HCT116 (cell line): ENCODE measurements around the gene TSPAN15. TPM values are rescaled to one million over a fixed set of nuclear protein-coding genes. Genes with fewer than 3 reads are reported as not detected.

Source experiments
- ATAC-seq: fragments of 200-7000 bp; cut with Tn5 transposase; 2 replicates; pipeline ENCODE4 v1.9.1; 2020; ENCODE audit warnings: mild to moderate bottlenecking, moderate library complexity
- BruUV-seq: library from RNA; stranded (reverse); fragments of 400-500 nt; replicated peaks from 2 replicates; lab custom pipeline; 2021; lab: Mats Ljungman, UMichigan
- CTCF ChIA-PET: fragments of 300-600 bp; sonication (Branson Sonifier 250); formaldehyde crosslinking; loops from one replicate; lab custom pipeline; 2021; ENCODE audit warnings: antibody characterized with exemption; lab: Charles Lee
- POLR2A ChIA-PET: fragments of 300-600, 350-600 bp; sonication (Branson Sonifier 250); formaldehyde crosslinking; loops from one replicate; lab custom pipeline; 2021; ENCODE audit warnings: antibody characterized with exemption; lab: Charles Lee
- RAD21 ChIA-PET, 2 experiments: fragments of 300-600 bp; sonication (Branson Sonifier 250); formaldehyde crosslinking; loops; one replicate each; lab custom pipeline; 2023; ENCODE audit warnings: low total read pairs in 2 of 2; ENCODE audit not compliant: uncharacterized antibody in 2 of 2, unreplicated experiment in 2 of 2, low non-redundant PET in 1 of 2; lab: Charles Lee
- DNase-seq: peaks from one replicate; pipeline ENCODE4 v3.0.0-alpha.2; 2010; ENCODE audit warnings: low read depth, low spot score
- H2AFZ ChIP-seq: fragments of 200-600 bp; shearing (Covaris generic), sonication (generic); 2 replicates; pipeline ENCODE4 v1.6.1; 2017; ENCODE audit warnings: low read depth, mixed run types, mixed read lengths, antibody characterized with exemption, low read length; ENCODE audit not compliant: poor library complexity, severe bottlenecking
- H3K27ac ChIP-seq: 2 replicates; pipeline ENCODE4 v1.5.1; 2012; ENCODE audit warnings: low read depth, low read length
- H3K27me3 ChIP-seq: fragments of 200-600 bp; sonication (generic); 2 replicates; pipeline ENCODE4 v1.6.1; 2016; ENCODE audit warnings: mixed run types, low read length, mixed read lengths; ENCODE audit not compliant: insufficient read depth
- H3K36me3 ChIP-seq, 2 experiments: fragments of 200-500 bp in 1 of 2; fragments of 200-600 bp in 1 of 2; sonication (Bioruptor generic) in 1 of 2; sonication (generic) in 1 of 2; 2 replicates each; pipeline versions ENCODE4 v1.5.1 to v1.6.1; 2014 to 2016; ENCODE audit warnings: low read length in 2 of 2, inconsistent platforms in 1 of 2, mixed read lengths in 1 of 2, mixed run types in 1 of 2; ENCODE audit not compliant: insufficient read depth in 2 of 2, control insufficient read depth in 1 of 2
- H3K4me1 ChIP-seq, 2 experiments: fragments of 200-600 bp in 1 of 2; sonication (generic) in 1 of 2; 2 replicates each; pipeline versions ENCODE4 v1.5.1 to v1.6.1; 2012 to 2017; ENCODE audit warnings: low read length in 2 of 2, inconsistent platforms in 1 of 2, mild to moderate bottlenecking in 1 of 2, mixed read lengths in 1 of 2, mixed run types in 1 of 2, moderate library complexity in 1 of 2; ENCODE audit not compliant: insufficient read depth in 2 of 2, control insufficient read depth in 1 of 2
- H3K4me2 ChIP-seq: fragments of 200-600 bp; sonication (generic); 2 replicates; pipeline ENCODE4 v1.6.1; 2017; ENCODE audit warnings: mixed run types, low read length, mixed read lengths
- H3K4me3 ChIP-seq, 2 experiments: fragments of 200-600 bp in 1 of 2; sonication (generic) in 1 of 2; replicated peaks in 1 of 2; 2 replicates each; pipeline ENCODE4 v1.5.1; 2011 to 2016; ENCODE audit warnings: low read length in 2 of 2, control low read depth in 1 of 2, low read depth in 1 of 2, mild to moderate bottlenecking in 1 of 2, mixed read lengths in 1 of 2, mixed run types in 1 of 2
- H3K79me2 ChIP-seq: fragments of 200-600 bp; sonication (generic); 2 replicates; pipeline ENCODE4 v1.6.1; 2017; ENCODE audit warnings: mild to moderate bottlenecking, mixed run types, low read length, moderate library complexity, mixed read lengths; ENCODE audit not compliant: insufficient read depth
- H3K9ac ChIP-seq: fragments of 200-600 bp; sonication (generic); 2 replicates; pipeline ENCODE4 v1.6.1; 2016; ENCODE audit warnings: low read length, mixed read lengths
- H3K9me2 ChIP-seq: fragments of 200-600 bp; sonication (generic), shearing (Covaris generic); 2 replicates; pipeline ENCODE4 v1.6.1; 2017; ENCODE audit warnings: mixed run types, mild to moderate bottlenecking, moderate library complexity; ENCODE audit not compliant: insufficient read depth
- H3K9me3 ChIP-seq, 2 experiments: fragments of 200-500 bp in 1 of 2; fragments of 200-600 bp in 1 of 2; sonication (Bioruptor generic) in 1 of 2; sonication (generic) in 1 of 2; 2 replicates each; pipeline ENCODE4 v1.6.1; 2014 to 2017; ENCODE audit warnings: low read length in 2 of 2, mixed read lengths in 2 of 2, inconsistent platforms in 1 of 2, low read depth in 1 of 2, mild to moderate bottlenecking in 1 of 2, mixed run types in 1 of 2, moderate library complexity in 1 of 2; ENCODE audit not compliant: control insufficient read depth in 1 of 2, insufficient read depth in 1 of 2
- H4K20me1 ChIP-seq: fragments of 200-600 bp; sonication (generic), shearing (Covaris generic); 2 replicates; pipeline ENCODE4 v1.6.1; 2017; ENCODE audit warnings: mixed run types, mild to moderate bottlenecking, moderate library complexity; ENCODE audit not compliant: insufficient read depth
- EGR1 ChIP-seq: IDR thresholded peaks from 2 replicates; pipeline ENCODE4 v1.6.1; 2012; ENCODE audit warnings: low read depth
- EZH2 ChIP-seq: fragments of 200-600 bp; sonication (generic); IDR thresholded peaks from 2 replicates; pipeline ENCODE4 v1.6.1; 2017; ENCODE audit warnings: antibody characterized with exemption, mixed run types
- JUND ChIP-seq: IDR thresholded peaks from 2 replicates; pipeline ENCODE4 v1.6.1; 2012
- POLR2A ChIP-seq: IDR thresholded peaks from 2 replicates; pipeline ENCODE4 v1.7.0; 2011; ENCODE audit warnings: borderline replicate concordance; ENCODE audit not compliant: insufficient read depth, insufficient read length; ENCODE audit errors: extremely low read depth
- POLR2AphosphoS5 ChIP-seq: IDR thresholded peaks from 2 replicates; pipeline ENCODE4 v1.6.1; 2011; ENCODE audit warnings: mild to moderate bottlenecking, low read depth, low read length, moderate library complexity
- SIN3A ChIP-seq: IDR thresholded peaks from 2 replicates; pipeline ENCODE4 v1.6.1; 2012; ENCODE audit warnings: low read depth
- TCF7L2 ChIP-seq: IDR thresholded peaks from 2 replicates; pipeline ENCODE4 v1.7.0; 2011; ENCODE audit warnings: borderline replicate concordance, inconsistent platforms; ENCODE audit not compliant: insufficient read depth, insufficient read length; ENCODE audit errors: extremely low read depth
- intact Hi-C: fragments of 100-400 bp; cut with micrococcal nuclease; formaldehyde crosslinking; loops from 2 replicates; pipeline ENCODE4 v1.10.0; 2022
- total RNA-seq: library from RNA; stranded (reverse); gene quantifications from one replicate; pipeline ENCODE4 v1.2.1, GENCODE V29; 2021; ENCODE audit not compliant: unreplicated experiment
- TF ChIP-seq, protein P1 (sequence below): IDR thresholded peaks from 2 replicates; pipeline ENCODE4 v1.6.1; 2012
- TF ChIP-seq, protein P2 (sequence below): IDR thresholded peaks from 2 replicates; pipeline ENCODE4 v1.6.1; 2011; ENCODE audit warnings: mild to moderate bottlenecking, low read length, moderate library complexity; ENCODE audit not compliant: insufficient replicate concordance; ENCODE audit errors: extremely low read depth

Gene TSPAN15
- total RNA-seq, 1 experiment from 2014 or later = 16.0 TPM

DNA sequence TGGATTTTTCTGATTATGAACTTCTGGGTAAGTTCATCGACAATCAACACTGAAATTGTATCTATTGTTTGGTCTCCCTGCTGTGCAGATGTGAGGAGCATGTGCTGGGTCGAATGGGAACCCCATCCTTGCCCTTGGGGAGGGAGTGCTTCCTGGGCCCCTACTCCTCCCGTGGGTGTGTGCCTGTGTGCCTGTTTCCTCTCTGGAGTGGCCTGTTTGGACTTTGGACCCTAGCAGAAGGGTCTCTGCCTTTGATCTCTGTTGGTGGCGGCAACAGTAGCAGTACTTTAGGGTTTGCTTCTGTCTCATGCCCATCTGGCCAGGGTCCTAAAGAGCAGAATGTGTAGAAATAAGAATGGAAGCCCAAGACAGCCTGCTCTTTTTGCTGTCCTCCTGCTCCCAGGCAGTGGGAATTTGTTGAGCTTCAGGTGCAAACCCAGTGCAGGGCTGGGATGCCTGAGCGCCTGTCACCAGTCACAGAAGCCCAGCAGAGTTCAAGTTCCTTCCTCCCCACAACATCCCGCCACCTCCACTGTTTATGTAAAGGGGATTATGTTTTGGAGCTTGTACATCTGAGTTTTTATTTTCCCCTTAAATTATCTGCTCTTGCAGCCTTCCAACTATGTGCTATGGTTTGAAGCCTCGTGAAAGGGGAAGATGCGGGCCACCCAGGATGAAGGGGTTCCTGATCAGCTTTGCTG, 33.1 kb upstream of the TSPAN15 start:
- H2AFZ ChIP-seq = no peak overlapping the region
- H3K4me1 ChIP-seq = peaks cover 3 to 12% of the 10 kb centered on the region in 2 experiments; a peak in 2 of 4 replicates
- intact Hi-C loops = no loop called here
- no peaks in the 10 kb centered on the region for H3K9me3 ChIP-seq
- no peak for DNase-seq
- no peaks in the 10 kb centered on the region for H4K20me1 ChIP-seq
- no peaks in the 10 kb centered on the region for H3K79me2 ChIP-seq
- ChIA-PET RAD21 (no interaction called here), CTCF (interaction anchor here (0.9 kb wide), 1 partner anchor 9 kb away, joined by 3 read pairs; no protein-coding TSS in a partner anchor), POLR2A (no interaction called here)
- H3K4me2 ChIP-seq = peak overlapping the region; percentile 16
- ATAC-seq = no peak
- no peak for TF ChIP-seq TCF7L2
- no peak for TF ChIP-seq SIN3A
- TF ChIP-seq POLR2AphosphoS5 = no peak
- no peak overlapping the region for H3K4me3 ChIP-seq
- no peak overlapping the region for H3K27ac ChIP-seq
- no peak overlapping the region for H3K9ac ChIP-seq
- BruUV-seq = no TSS peak
- no peaks in the 10 kb centered on the region for H3K36me3 ChIP-seq
- no peaks in the 10 kb centered on the region for H3K27me3 ChIP-seq
- H3K9me2 ChIP-seq = no peaks in the 10 kb centered on the region

DNA sequence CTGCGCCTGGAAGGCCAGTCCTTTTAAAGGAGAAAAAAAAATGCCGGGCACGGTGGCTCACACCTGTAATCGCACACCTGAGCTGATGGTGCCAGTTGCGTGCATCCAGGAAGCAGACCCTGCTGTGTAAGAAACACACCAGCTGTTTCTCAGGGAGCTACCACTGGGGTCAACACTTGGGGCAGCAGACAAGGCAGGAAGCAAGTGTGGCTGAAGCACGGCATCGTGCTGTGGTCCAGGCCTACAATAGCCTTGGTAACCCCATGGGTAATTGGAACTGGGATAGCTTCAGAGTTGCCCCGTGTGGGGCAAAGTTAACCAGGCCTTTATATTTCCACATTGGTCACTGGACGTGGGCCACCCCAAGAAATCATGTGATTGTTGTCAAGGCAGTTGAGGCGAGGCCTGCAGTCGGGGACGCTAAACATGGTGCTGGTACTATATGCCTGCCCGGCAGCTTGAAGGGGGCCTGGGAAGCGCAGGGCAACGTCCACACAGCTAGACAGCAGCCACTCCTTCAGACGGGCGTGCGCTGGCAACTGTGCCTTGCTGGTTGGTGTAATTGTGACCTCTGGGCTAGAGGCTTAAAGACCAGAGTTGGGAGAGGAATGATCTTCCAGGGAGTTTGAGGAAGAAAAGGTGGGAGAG, 32.0 kb upstream of the TSPAN15 start:
- ATAC-seq (no peak), DNase-seq (no peak)
- POLR2A ChIA-PET = no interaction called here
- no peak overlapping the region for H3K27ac ChIP-seq
- H3K4me3 ChIP-seq = no peak overlapping the region
- RAD21 ChIA-PET = no interaction called here
- H3K79me2 ChIP-seq = no peaks in the 10 kb centered on the region
- no peaks in the 10 kb centered on the region for H4K20me1 ChIP-seq
- BruUV-seq = no TSS peak
- no peaks in the 10 kb centered on the region for H3K9me3 ChIP-seq
- no peak overlapping the region for H3K9ac ChIP-seq
- no peak for TF ChIP-seq EZH2
- TF ChIP-seq POLR2A = no peak
- TF ChIP-seq, protein P1, sequence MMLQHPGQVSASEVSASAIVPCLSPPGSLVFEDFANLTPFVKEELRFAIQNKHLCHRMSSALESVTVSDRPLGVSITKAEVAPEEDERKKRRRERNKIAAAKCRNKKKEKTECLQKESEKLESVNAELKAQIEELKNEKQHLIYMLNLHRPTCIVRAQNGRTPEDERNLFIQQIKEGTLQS = no peak
- TF ChIP-seq, protein P2, sequence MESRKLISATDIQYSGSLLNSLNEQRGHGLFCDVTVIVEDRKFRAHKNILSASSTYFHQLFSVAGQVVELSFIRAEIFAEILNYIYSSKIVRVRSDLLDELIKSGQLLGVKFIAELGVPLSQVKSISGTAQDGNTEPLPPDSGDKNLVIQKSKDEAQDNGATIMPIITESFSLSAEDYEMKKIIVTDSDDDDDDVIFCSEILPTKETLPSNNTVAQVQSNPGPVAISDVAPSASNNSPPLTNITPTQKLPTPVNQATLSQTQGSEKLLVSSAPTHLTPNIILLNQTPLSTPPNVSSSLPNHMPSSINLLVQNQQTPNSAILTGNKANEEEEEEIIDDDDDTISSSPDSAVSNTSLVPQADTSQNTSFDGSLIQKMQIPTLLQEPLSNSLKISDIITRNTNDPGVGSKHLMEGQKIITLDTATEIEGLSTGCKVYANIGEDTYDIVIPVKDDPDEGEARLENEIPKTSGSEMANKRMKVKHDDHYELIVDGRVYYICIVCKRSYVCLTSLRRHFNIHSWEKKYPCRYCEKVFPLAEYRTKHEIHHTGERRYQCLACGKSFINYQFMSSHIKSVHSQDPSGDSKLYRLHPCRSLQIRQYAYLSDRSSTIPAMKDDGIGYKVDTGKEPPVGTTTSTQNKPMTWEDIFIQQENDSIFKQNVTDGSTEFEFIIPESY = no peak
- TF ChIP-seq JUND = no peak
- TF ChIP-seq EGR1 = no peak
- TF ChIP-seq, all 23 proteins: peak for 0
- no peaks in the 10 kb centered on the region for H3K9me2 ChIP-seq
- intact Hi-C loops = no loop called here
- no peaks in the 10 kb centered on the region for H3K27me3 ChIP-seq
- H3K36me3 ChIP-seq = no peaks in the 10 kb centered on the region
- H3K4me2 ChIP-seq = no peak overlapping the region
- peaks cover 3 to 16% of the 10 kb centered on the region in 2 experiments; a peak in 2 of 4 replicates for H3K4me1 ChIP-seq
- CTCF ChIA-PET = interaction anchor here (0.8 kb wide), 1 partner anchor 11 kb away, joined by 4 read pairs; no protein-coding TSS in a partner anchor
- no peak overlapping the region for H2AFZ ChIP-seq
